Loucy (cell line): ENCODE results near the gene HIVEP1.

Source experiments
- H2AFZ ChIP-seq: fragments of 200-600 bp; sonication (generic); 2 replicates; pipeline ENCODE4 v1.6.0; 2016; ENCODE audit warnings: antibody characterized with exemption, mild to moderate bottlenecking, low read length, moderate library complexity
- H3F3A ChIP-seq: fragments of 200-600 bp; 2 replicates; pipeline ENCODE4 v1.6.0; 2016; ENCODE audit warnings: antibody characterized with exemption, low read depth, mild to moderate bottlenecking
- H3K27me3 ChIP-seq: fragments of 200-600 bp; sonication (generic); 2 replicates; pipeline ENCODE4 v1.6.1; 2014; ENCODE audit warnings: low read length, mild to moderate bottlenecking; ENCODE audit not compliant: insufficient read depth, poor library complexity, severe bottlenecking
- H3K36me3 ChIP-seq: fragments of 200-600 bp; sonication (generic); 2 replicates; pipeline ENCODE4 v1.6.1; 2016; ENCODE audit warnings: low read length; ENCODE audit not compliant: insufficient read depth
- H3K4me1 ChIP-seq: fragments of 200-600 bp; sonication (generic); 2 replicates; pipeline ENCODE4 v1.5.1; 2014; ENCODE audit warnings: low read length, mild to moderate bottlenecking; ENCODE audit not compliant: insufficient read depth, poor library complexity, severe bottlenecking
- H3K4me2 ChIP-seq: fragments of 200-600 bp; sonication (generic); 2 replicates; pipeline ENCODE4 v1.6.0; 2014; ENCODE audit warnings: antibody characterized with exemption, low read length, low read depth, mild to moderate bottlenecking; ENCODE audit not compliant: poor library complexity, severe bottlenecking
- H3K4me3 ChIP-seq: fragments of 200-600 bp; sonication (generic); 2 replicates; pipeline ENCODE4 v1.5.1; 2014; ENCODE audit warnings: low read length, mild to moderate bottlenecking, mixed read lengths; ENCODE audit not compliant: poor library complexity, severe bottlenecking
- H3K79me2 ChIP-seq: fragments of 200-600 bp; sonication (generic); 2 replicates; pipeline ENCODE4 v1.6.1; 2014; ENCODE audit warnings: low read length; ENCODE audit not compliant: insufficient read depth
- H3K9ac ChIP-seq: fragments of 200-600 bp; sonication (generic); 2 replicates; pipeline ENCODE4 v1.6.0; 2014; ENCODE audit warnings: mild to moderate bottlenecking, low read depth, low read length, moderate library complexity; ENCODE audit not compliant: poor library complexity, severe bottlenecking
- H3K9me2 ChIP-seq: fragments of 200-600 bp; sonication (generic); replicated peaks from 2 replicates; pipeline ENCODE4 v1.6.1; 2016; ENCODE audit warnings: low read depth, low read length, mixed read lengths
- H3K9me3 ChIP-seq: fragments of 200-600 bp; sonication (generic); 2 replicates; pipeline ENCODE4 v1.6.1; 2014; ENCODE audit warnings: mild to moderate bottlenecking, antibody characterized with exemption, low read length, low read depth; ENCODE audit not compliant: insufficient read depth
- H4K20me1 ChIP-seq: fragments of 200-600 bp; sonication (generic); 2 replicates; pipeline ENCODE4 v1.6.0; 2014; ENCODE audit warnings: antibody characterized with exemption, low read length, mild to moderate bottlenecking; ENCODE audit not compliant: insufficient read depth, poor library complexity, severe bottlenecking
- CTCF ChIP-seq: fragments of 200-600 bp; sonication (generic); conservative IDR thresholded peaks from 2 replicates; pipeline ENCODE4 v1.5.1; 2014; ENCODE audit warnings: mild to moderate bottlenecking, antibody characterized with exemption, low read length
- EZH2phosphoT487 ChIP-seq: fragments of 200-600 bp; IDR thresholded peaks from 2 replicates; pipeline ENCODE4 v1.6.1; 2018; ENCODE audit warnings: antibody characterized with exemption, mild to moderate bottlenecking, moderate library complexity, borderline replicate concordance

HIVEP1 gene

GRCh38 chr6:12022481-12022880, 10.4 kb downstream of the HIVEP1 start:
- no peak overlapping the region for H3K4me3 ChIP-seq
- no peak overlapping the region for H3K9ac ChIP-seq
- no peaks in the 10 kb centered on the region for H3K9me3 ChIP-seq
- H3K27me3 ChIP-seq = no peaks in the 10 kb centered on the region
- peaks cover 6% of the 10 kb centered on the region for H4K20me1 ChIP-seq
- peaks cover 6% of the 10 kb centered on the region for H3K4me1 ChIP-seq
- H2AFZ ChIP-seq = no peak overlapping the region
- peaks cover 7% of the 10 kb centered on the region; the same call in 1 of the 2 replicates for H3K36me3 ChIP-seq
- no peaks in the 10 kb centered on the region for H3F3A ChIP-seq
- peaks cover 19% of the 10 kb centered on the region for H3K79me2 ChIP-seq
- no peak overlapping the region for H3K4me2 ChIP-seq
- no peaks in the 10 kb centered on the region for H3K9me2 ChIP-seq
- no peak for TF ChIP-seq CTCF
- TF ChIP-seq EZH2phosphoT487 = no peak

GRCh38 chr6:12022953-12023388, 10.9 kb downstream of the HIVEP1 start:
- no peak for TF ChIP-seq EZH2phosphoT487
- no peak for TF ChIP-seq CTCF

DNA sequence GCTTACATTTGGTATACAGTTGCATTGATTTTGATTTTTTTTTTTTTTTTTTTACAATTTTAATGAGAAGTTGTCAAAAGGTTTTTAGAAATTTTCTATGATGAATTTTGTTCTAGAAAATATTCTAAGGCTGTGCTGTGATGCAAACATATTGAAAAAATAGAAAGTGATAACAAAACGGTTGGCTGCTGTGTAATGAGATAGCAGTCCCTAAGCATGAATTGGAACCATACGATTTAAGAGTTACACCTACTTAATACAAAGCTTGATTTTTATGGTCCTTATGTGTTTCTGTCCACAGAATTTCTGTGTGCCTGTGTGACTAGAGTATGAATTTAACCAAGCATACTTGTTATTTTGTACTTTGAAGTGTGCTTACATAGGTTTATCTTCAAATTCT, 12.1 kb downstream of the HIVEP1 start:
- Histone ChIP-seq H3K9ac (no peak overlapping the region), H3K4me2 (no peak overlapping the region), H3K9me3 (no peaks in the 10 kb centered on the region), H3K79me2 (peaks cover 25% of the 10 kb centered on the region), H3K4me1 (peaks cover 6% of the 10 kb centered on the region), H3K36me3 (no peaks in the 10 kb centered on the region; the same call in 1 of the 2 replicates), H3K9me2 (no peaks in the 10 kb centered on the region), H2AFZ (no peak overlapping the region), H3F3A (no peaks in the 10 kb centered on the region), H3K27me3 (no peaks in the 10 kb centered on the region), H4K20me1 (peaks cover 6% of the 10 kb centered on the region), H3K4me3 (no peak overlapping the region)
- TF ChIP-seq EZH2phosphoT487 = no peak
- no peak for TF ChIP-seq CTCF

More at GRCh38 chr6:12022953-12023388, 10.9 kb downstream of the HIVEP1 start:
- no peaks in the 10 kb centered on the region for H3K27me3 ChIP-seq
- H3K9me3 ChIP-seq = no peaks in the 10 kb centered on the region
- H3K4me1 ChIP-seq = peaks cover 6% of the 10 kb centered on the region
- H3F3A ChIP-seq = no peaks in the 10 kb centered on the region
- H3K36me3 ChIP-seq = peaks cover 7% of the 10 kb centered on the region; the same call in 1 of the 2 replicates
- no peak overlapping the region for H3K4me3 ChIP-seq
- H3K4me2 ChIP-seq = no peak overlapping the region
- H2AFZ ChIP-seq = no peak overlapping the region
- H4K20me1 ChIP-seq = peaks cover 6% of the 10 kb centered on the region
- H3K9me2 ChIP-seq = no peaks in the 10 kb centered on the region
- H3K9ac ChIP-seq = no peak overlapping the region
- H3K79me2 ChIP-seq = peaks cover 24% of the 10 kb centered on the region
